GM18511 (cell line): ENCODE data around the gene DSTN.

ENCODE experiments used
- ATAC-seq: cut with Tn5 transposase; IDR thresholded peaks from one replicate; pipeline ENCODE4 v1.9.1; 2021; ENCODE audit warnings: mild to moderate bottlenecking, moderate library complexity; ENCODE audit not compliant: unreplicated experiment

Gene DSTN

GRCh38 chr20:17569616-17570346 is at the start of gene DSTN:
Gene DSTN, plus strand, starts transcription at chr20:17570075. Its CDS starts 134 bp downstream, at chr20:17570209.
- ATAC-seq = peak; percentile 91

- no peak for ATAC-seq
Observed at GRCh38 chr20:17520583-17520982, 49.3 kb upstream of the DSTN start.

GRCh38 chr20:17522528-17522927 is 47.3 kb upstream of the DSTN start:
- no peak for ATAC-seq

GRCh38 chr20:17523326-17523725 is 46.5 kb upstream of the DSTN start:
- ATAC-seq = no peak

GRCh38 chr20:17524560-17524959 is 45.3 kb upstream of the DSTN start:
- ATAC-seq = no peak

- ATAC-seq = no peak
Observed at GRCh38 chr20:17525132-17525531, 44.7 kb upstream of the DSTN start.

GRCh38 chr20:17525650-17526049 is 44.2 kb upstream of the DSTN start:
- ATAC-seq = no peak

GRCh38 chr20:17529586-17529985 is 40.3 kb upstream of the DSTN start:
- ATAC-seq = no peak

- ATAC-seq = no peak
Observed at GRCh38 chr20:17530153-17530552, 39.7 kb upstream of the DSTN start.

GRCh38 chr20:17530716-17531664 is 38.9 kb upstream of the DSTN start, which contains the start of gene BFSP1:
Gene BFSP1, minus strand, starts transcription at chr20:17531379. Its CDS starts 50 bp downstream, at chr20:17531329.
- peak; percentile 55 for ATAC-seq

- peak; percentile 29 for ATAC-seq
Observed at GRCh38 chr20:17531665-17532025, 38.2 kb upstream of the DSTN start.

GRCh38 chr20:17533396-17533795 is 36.5 kb upstream of the DSTN start:
- peak; percentile 42 for ATAC-seq

- no peak for ATAC-seq
Observed at GRCh38 chr20:17534077-17534476, 35.8 kb upstream of the DSTN start.

GRCh38 chr20:17536944-17537444 is 32.9 kb upstream of the DSTN start:
- peak; percentile 80 for ATAC-seq

- no peak for ATAC-seq
Observed at GRCh38 chr20:17537959-17538358, 31.9 kb upstream of the DSTN start.

GRCh38 chr20:17538517-17539170 is 31.2 kb upstream of the DSTN start:
- ATAC-seq = peak; percentile 95

- no peak for ATAC-seq
Observed at GRCh38 chr20:17541596-17541995, 28.3 kb upstream of the DSTN start.

GRCh38 chr20:17541996-17542395 is 27.9 kb upstream of the DSTN start:
- no peak for ATAC-seq

- no peak for ATAC-seq
Observed at GRCh38 chr20:17542481-17542880, 27.4 kb upstream of the DSTN start.

- ATAC-seq = no peak
Observed at GRCh38 chr20:17542993-17543412, 26.9 kb upstream of the DSTN start.

- ATAC-seq = no peak
Observed at GRCh38 chr20:17543531-17544131, 26.2 kb upstream of the DSTN start.
